Coronary artery (tissue), 2 donors: ENCODE results near the gene NKD1.

Source experiments
- DNase-seq: peaks from one replicate; pipeline ENCODE4 v3.0.0-alpha.2; 2017; ENCODE audit warnings: low spot score
- H3K27ac ChIP-seq, 2 donors: fragments of 200-600 bp; sonication (generic); one replicate each; pipeline ENCODE4 v1.5.1; 2016 to 2019
- H3K4me3 ChIP-seq: fragments of 200-600 bp; sonication (generic); 2 replicates; pipeline ENCODE4 v1.5.1; 2016; ENCODE audit warnings: mild to moderate bottlenecking, moderate library complexity
- TF ChIP-seq, protein P1 (sequence below): fragments of 200-600 bp; sonication (generic); IDR thresholded peaks from one replicate; pipeline ENCODE4 v1.5.1; 2019; ENCODE audit warnings: antibody characterized with exemption

The NKD1 gene

DNA sequence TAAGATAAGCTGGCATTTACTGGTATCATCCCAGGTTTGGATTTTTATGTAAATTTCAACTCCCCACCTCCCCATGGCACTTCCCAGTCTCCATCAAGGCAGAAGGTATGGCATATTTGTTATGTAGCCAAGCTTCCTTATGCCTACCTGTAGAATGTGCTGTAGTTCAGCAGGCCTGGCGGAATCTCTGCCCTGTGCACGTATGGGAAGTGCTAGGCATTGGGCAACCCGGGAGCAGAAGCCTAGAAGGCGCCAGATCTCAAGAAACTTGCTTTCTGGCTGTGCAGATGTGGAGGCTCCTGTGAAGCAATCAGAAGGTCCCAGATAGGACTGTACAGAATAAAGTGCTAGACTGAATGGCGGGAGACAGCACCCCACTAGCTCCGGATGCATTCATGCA is 68.2 kb downstream of the NKD1 start:
- no peak overlapping the region for H3K27ac ChIP-seq
- TF ChIP-seq, protein P1, sequence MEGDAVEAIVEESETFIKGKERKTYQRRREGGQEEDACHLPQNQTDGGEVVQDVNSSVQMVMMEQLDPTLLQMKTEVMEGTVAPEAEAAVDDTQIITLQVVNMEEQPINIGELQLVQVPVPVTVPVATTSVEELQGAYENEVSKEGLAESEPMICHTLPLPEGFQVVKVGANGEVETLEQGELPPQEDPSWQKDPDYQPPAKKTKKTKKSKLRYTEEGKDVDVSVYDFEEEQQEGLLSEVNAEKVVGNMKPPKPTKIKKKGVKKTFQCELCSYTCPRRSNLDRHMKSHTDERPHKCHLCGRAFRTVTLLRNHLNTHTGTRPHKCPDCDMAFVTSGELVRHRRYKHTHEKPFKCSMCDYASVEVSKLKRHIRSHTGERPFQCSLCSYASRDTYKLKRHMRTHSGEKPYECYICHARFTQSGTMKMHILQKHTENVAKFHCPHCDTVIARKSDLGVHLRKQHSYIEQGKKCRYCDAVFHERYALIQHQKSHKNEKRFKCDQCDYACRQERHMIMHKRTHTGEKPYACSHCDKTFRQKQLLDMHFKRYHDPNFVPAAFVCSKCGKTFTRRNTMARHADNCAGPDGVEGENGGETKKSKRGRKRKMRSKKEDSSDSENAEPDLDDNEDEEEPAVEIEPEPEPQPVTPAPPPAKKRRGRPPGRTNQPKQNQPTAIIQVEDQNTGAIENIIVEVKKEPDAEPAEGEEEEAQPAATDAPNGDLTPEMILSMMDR: no peak
- H3K4me3 ChIP-seq: no peak overlapping the region
- DNase-seq: no peak

GRCh38 chr16:50616883-50617645 is 68.9 kb downstream of the NKD1 start:
- TF ChIP-seq, protein P1: no peak
- Histone ChIP-seq H3K27ac (no peak overlapping the region), H3K4me3 (no peak overlapping the region)
- DNase-seq: no peak

DNA sequence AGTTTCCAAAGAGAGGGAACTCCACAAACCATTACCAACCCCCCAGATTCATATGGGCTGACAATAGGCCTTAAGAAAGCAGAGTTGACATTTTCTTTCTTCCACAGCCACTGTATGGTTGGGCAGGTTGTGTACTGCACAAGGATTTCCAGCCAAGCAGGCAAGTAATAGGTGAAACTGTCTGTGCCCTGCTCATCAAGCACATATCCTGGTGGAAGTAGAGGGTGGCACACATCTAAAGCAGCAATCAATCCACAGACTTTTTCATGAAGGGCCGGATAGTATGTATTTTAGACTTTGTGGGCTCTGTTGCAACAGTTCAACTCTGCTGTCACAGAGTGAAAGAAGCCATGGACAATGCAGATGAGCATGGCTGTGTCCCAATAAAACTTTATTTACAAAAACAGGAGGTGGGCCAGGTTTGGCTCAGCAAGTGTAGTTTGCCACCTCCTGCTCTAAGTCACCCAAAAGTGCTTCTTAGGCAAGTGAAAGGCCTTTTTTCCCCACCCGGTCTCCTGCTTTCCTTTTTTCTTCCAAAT is 69.5 kb downstream of the NKD1 start:
- Histone ChIP-seq H3K4me3 (no peak overlapping the region), H3K27ac (no peak overlapping the region)
- DNase-seq: no peak
- TF ChIP-seq, protein P1: no peak

DNA sequence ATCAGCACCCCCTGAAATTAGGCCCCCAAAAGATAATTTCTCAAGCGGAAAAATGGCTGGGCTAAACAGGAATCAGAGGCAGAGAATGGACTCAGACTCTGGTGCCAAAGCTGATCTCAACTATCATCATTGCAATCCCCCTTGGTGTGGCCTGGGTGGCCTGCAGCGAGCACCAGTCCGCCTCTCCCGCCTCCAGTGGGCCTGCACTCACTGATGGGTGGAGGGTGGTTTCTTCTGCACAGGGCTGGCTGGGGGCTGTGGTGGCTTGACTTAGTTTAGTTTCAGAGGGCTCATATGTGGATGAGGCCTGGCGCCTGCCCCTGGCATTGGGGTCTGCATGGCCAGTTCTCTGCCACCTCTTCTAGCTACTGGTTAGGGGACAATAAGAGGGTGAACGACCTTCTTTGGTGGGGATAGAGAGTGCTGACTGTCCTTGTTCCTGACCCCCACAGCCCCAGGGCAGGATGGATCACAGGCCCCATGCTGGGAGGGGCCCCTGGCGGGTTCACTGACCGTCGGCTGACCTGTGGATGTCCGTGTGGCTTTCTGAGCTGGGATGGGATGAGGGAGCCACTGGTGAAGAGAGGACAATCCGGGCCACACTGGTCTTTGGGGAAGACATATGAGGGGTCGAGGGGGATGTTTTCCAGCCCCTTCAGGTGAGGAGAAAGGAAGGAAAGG is 70.2 kb downstream of the NKD1 start:
- TF ChIP-seq, protein P1: no peak
- DNase-seq: no peak
- Histone ChIP-seq H3K4me3 (no peak overlapping the region), H3K27ac (no peak overlapping the region)

DNA sequence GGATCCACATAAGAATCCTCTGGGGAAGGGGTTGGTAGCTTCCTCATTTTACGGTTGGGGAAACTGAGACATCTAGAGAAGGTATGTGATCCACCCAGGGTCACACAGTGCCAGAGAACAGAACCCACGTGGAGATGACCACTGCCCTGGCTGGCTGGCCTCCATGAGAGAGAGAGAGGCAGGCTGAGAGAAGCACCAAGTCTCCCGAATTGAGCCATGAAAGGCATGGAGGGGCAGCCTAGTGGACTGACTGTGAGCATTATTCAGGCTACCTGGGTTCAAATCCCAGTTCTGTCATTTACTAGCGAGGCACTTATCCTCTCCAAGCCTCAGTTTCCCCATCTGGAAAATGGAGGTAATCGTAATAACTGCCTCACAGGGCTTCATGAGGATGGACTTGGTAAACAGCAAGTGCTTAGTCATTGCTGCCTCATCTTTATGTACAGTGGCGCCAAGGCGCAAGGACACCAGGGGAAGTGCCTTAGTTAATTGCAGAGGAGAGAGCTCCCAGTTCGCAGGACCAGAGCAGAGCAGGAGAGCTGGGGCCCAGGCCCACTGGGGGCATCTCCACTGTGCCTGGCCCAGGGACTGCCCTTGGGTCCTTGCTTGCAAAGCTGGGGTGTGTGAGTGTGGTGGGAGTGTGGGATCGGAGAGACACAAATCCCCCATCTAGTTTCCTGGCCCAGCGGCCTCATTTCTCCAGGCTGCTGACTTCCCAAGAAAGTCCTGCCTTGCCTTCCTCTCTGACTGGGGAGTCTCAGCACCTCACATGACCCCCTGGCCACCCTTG is 71.7 kb downstream of the NKD1 start:
- TF ChIP-seq, protein P1: no peak
- DNase-seq: no peak
- Histone ChIP-seq H3K27ac (no peak overlapping the region), H3K4me3 (no peak overlapping the region)

- no peak overlapping the region for H3K27ac ChIP-seq
- no peak for DNase-seq
Measured at GRCh38 chr16:50620646-50621451, 72.7 kb downstream of the NKD1 start.

More at GRCh38 chr16:50620646-50621451, 72.7 kb downstream of the NKD1 start:
- no peak overlapping the region for H3K4me3 ChIP-seq
- TF ChIP-seq, protein P1: no peak
